Ovary (tissue), 9 donors: Measurements from ENCODE around the gene GAL. TPM values are rescaled to one million over a fixed set of nuclear protein-coding genes. Genes with fewer than 3 reads are reported as not detected.

Source experiments
- DNase-seq, 5 donors: peaks; one replicate each; pipeline ENCODE4 v3.0.0-alpha.2; 2019 to 2020
- H3K27ac ChIP-seq, 2 donors: fragments of 200-600 bp; one replicate each; pipeline versions ENCODE4 v1.5.1 to v1.8.0; 2019 to 2022
- H3K27me3 ChIP-seq: fragments of 200-600 bp; one replicate; pipeline ENCODE4 v1.8.0; 2022
- H3K36me3 ChIP-seq: fragments of 200-600 bp; sonication (generic); one replicate; pipeline ENCODE4 v1.5.1; 2019
- H3K4me1 ChIP-seq: one replicate; pipeline ENCODE4 v1.8.1; 2013; ENCODE audit warnings: mild to moderate bottlenecking, moderate library complexity; ENCODE audit not compliant: insufficient read depth
- H3K4me3 ChIP-seq: fragments of 200-600 bp; sonication (generic); one replicate; pipeline ENCODE4 v1.5.1; 2017
- H3K9me3 ChIP-seq, 2 donors: fragments of 200-600 bp in 1 of 2; sonication (generic) in 1 of 2; one replicate each; pipeline versions ENCODE4 v1.5.1 to v1.8.1; 2013 to 2019; ENCODE audit warnings: mild to moderate bottlenecking in 1 of 2, moderate library complexity in 1 of 2
- CTCF ChIP-seq, 3 donors: fragments of 450-650 bp in 2 of 3; fragments of 200-600 bp in 1 of 3; IDR thresholded peaks; one replicate each; pipeline versions ENCODE4 v1.5.1 to v1.8.0; 2016 to 2022; ENCODE audit warnings: antibody characterized with exemption in 3 of 3, mild to moderate bottlenecking in 1 of 3
- EP300 ChIP-seq: sonication (generic); formaldehyde crosslinking; IDR thresholded peaks from one replicate; pipeline ENCODE4 v1.6.1; 2017; ENCODE audit warnings: antibody characterized with exemption
- POLR2A ChIP-seq: fragments of 450-650 bp; IDR thresholded peaks from one replicate; pipeline ENCODE4 v1.6.1; 2017; ENCODE audit warnings: antibody characterized with exemption, mild to moderate bottlenecking, moderate library complexity
- WGBS, 3 donors: extraction: QIAGEN DNeasy Blood & Tissue Kit in 1 of 3; methylation state at CpG; one replicate each; pipeline versions ENCODE4 v1.1.5 to v1.1.7; 2013 to 2017; 5-methylcytosine and 5-hydroxymethylcytosine counted together
- intact Hi-C, 4 donors: fragments of 100-400 bp; cut with DNase I; formaldehyde crosslinking; loops; one replicate each; pipeline versions ENCODE4 v1.11.0 to v1.15.1; 2022 to 2023
- polyA plus RNA-seq, 2 donors: library from polyadenylated mRNA; stranded (reverse); fragments of 200-250 nt in 1 of 2; fragments of 350-450 nt in 1 of 2; fragmentation: Illumina TruSeq in 1 of 2; extraction: RNeasy Lipid Tissue Mini Kit (QIAGEN cat#74804) in 1 of 2; gene quantifications; one replicate each; pipeline ENCODE4 v1.2.3, GENCODE V29; 2013 to 2014
- total RNA-seq, 7 donors: library from RNA; depleted of rRNA in 2 of 7; stranded (reverse); fragments of >200 nt in 2 of 7; fragmentation: NEBNext Ultra II Directional in 3 of 7; extraction: Animal tissue kit (Norgen Biotek cat#: 25700) in 3 of 7; gene quantifications; one replicate each; pipeline versions ENCODE4 v1.1.0 to v1.2.4, GENCODE V29; 2016 to 2023
- donor health status: DM: no; HTN: no; CAD: no; lungs with moderate emphysema.
- donor health status: DM: no; HTN: no; CAD: no.
- donor health status: Bipolar disorder and iron deficiency.
- donor health status: DM: yes; HTN: yes; CAD: no.
- donor health status: DM: no; HTN: no; CAD: no.
- donor health status: DM: yes; HTN: yes; CAD: no.

GAL gene
- total and polyA plus RNA-seq, 9 donors, result 0.19 to 1.4 (median 0.36) TPM; not detected in 6

GRCh38 chr11:68698993-68699392 lies 14.6 kb downstream of the GAL start:
- Histone ChIP-seq H3K4me3 (no peak overlapping the region), H3K27ac (no peak overlapping the region), H3K4me1 (no peaks in the 10 kb centered on the region), H3K9me3 (no peaks in the 10 kb centered on the region), H3K27me3 (no peaks in the 10 kb centered on the region), H3K36me3 (no peaks in the 10 kb centered on the region)
- no peak for DNase-seq
- no peak for TF ChIP-seq POLR2A
- intact Hi-C loops, result no loop called here
- WGBS, 3 donors, result 93 to 97% (median 95%) methylated on average over 2 of the region's 2 CpGs

GRCh38 chr11:68704887-68705286 lies 20.5 kb downstream of the GAL start:
- H3K36me3 ChIP-seq, result no peaks in the 10 kb centered on the region
- H3K4me3 ChIP-seq, result no peak overlapping the region
- intact Hi-C loops, result loop anchor here in 1 of 4 donors (10.0 kb wide), 1 partner anchor 730 kb away; no protein-coding TSS in a partner anchor
- no peaks in the 10 kb centered on the region for H3K4me1 ChIP-seq
- WGBS, 3 donors, result 6 to 13% (median 7%) methylated on average over 16 of the region's 16 CpGs
- no peaks in the 10 kb centered on the region for H3K27me3 ChIP-seq
- DNase-seq, result no peak
- TF ChIP-seq EP300 (no peak), POLR2A (no peak)
- H3K9me3 ChIP-seq, result no peaks in the 10 kb centered on the region
- H3K27ac ChIP-seq, result no peak overlapping the region

- TF ChIP-seq CTCF (IDR thresholded peaks at IDR 0.05), result no peak
- TF ChIP-seq EP300, result no peak
- TF ChIP-seq POLR2A, result no peak
Measured at GRCh38 chr11:68707527-68707926, 23.2 kb downstream of the GAL start.

GRCh38 chr11:68709062-68709461 lies 24.7 kb downstream of the GAL start:
- no peak for DNase-seq
- TF ChIP-seq POLR2A (no peak), EP300 (no peak), CTCF (IDR thresholded peaks at IDR 0.05) (no peak)
- WGBS, 3 donors, result 91 to 92% (median 91%) methylated on average over 12 of the region's 12 CpGs
- intact Hi-C loops, result loop anchor here in 1 of 4 donors (10.0 kb wide), 1 partner anchor 734 kb away; no protein-coding TSS in a partner anchor
- Histone ChIP-seq H3K4me3 (no peak overlapping the region), H3K27ac (no peak overlapping the region), H3K27me3 (no peaks in the 10 kb centered on the region), H3K36me3 (no peaks in the 10 kb centered on the region), H3K9me3 (no peaks in the 10 kb centered on the region), H3K4me1 (no peaks in the 10 kb centered on the region)

More at GRCh38 chr11:68707527-68707926, 23.2 kb downstream of the GAL start:
- WGBS, 3 donors, result 91 to 93% (median 91%) methylated on average over 7 of the region's 7 CpGs
- intact Hi-C loops, result loop anchor here in 1 of 4 donors (10.0 kb wide), 1 partner anchor 733 kb away; no protein-coding TSS in a partner anchor
- no peak overlapping the region for H3K27ac ChIP-seq
- no peak overlapping the region for H3K4me3 ChIP-seq
- no peaks in the 10 kb centered on the region for H3K27me3 ChIP-seq
- H3K9me3 ChIP-seq, result no peaks in the 10 kb centered on the region
- no peaks in the 10 kb centered on the region for H3K4me1 ChIP-seq
- no peak for DNase-seq
- H3K36me3 ChIP-seq, result no peaks in the 10 kb centered on the region

- TF ChIP-seq CTCF (IDR thresholded peaks at IDR 0.05), result no peak
- no peak for TF ChIP-seq EP300
- no peak for TF ChIP-seq POLR2A
- H3K9me3 ChIP-seq, result no peaks in the 10 kb centered on the region
- no peaks in the 10 kb centered on the region for H3K4me1 ChIP-seq
- no peak overlapping the region for H3K27ac ChIP-seq
- no peak overlapping the region for H3K4me3 ChIP-seq
- DNase-seq, result no peak
- 46 to 62% (median 52%) methylated on average over 11 of the region's 11 CpGs for WGBS, 3 donors
- intact Hi-C loops, result loop anchor here in 1 of 4 donors (10.0 kb wide), 1 partner anchor 66 kb away; no protein-coding TSS in a partner anchor
- no peaks in the 10 kb centered on the region for H3K27me3 ChIP-seq
- H3K36me3 ChIP-seq, result no peaks in the 10 kb centered on the region
Measured at GRCh38 chr11:68710409-68710808, 26.1 kb downstream of the GAL start.
